Vagina (tissue), 2 donors: ENCODE data around the gene KCNJ18. TPM values are rescaled to one million over a fixed set of nuclear protein-coding genes. Genes with fewer than 3 reads are reported as not detected.
A peak's percentile ranks its signal among the peaks of the same experiment; 100 is the strongest.
"Not testable (repeated sequence)": the region's sequence is repeated elsewhere in the genome, so short reads cannot be mapped to it uniquely, and the experiment has no call there.

Source experiments
- DNase-seq, 2 donors: peaks; one replicate each; pipeline ENCODE4 v3.0.0-alpha.2; 2017; ENCODE audit errors: extremely low spot score in 2 of 2
- H3K27ac ChIP-seq: fragments of 200-600 bp; sonication (generic); one replicate; pipeline ENCODE4 v1.5.1; 2019
- H3K27me3 ChIP-seq: fragments of 200-600 bp; sonication (generic); one replicate; pipeline ENCODE4 v1.5.1; 2019
- H3K36me3 ChIP-seq, 2 donors: fragments of 200-600 bp; sonication (generic); one replicate each; pipeline ENCODE4 v1.5.1; 2017 to 2019
- H3K4me1 ChIP-seq: fragments of 200-600 bp; sonication (generic); one replicate; pipeline ENCODE4 v1.5.1; 2019
- H3K4me3 ChIP-seq, 2 donors: fragments of 200-600 bp; sonication (generic); 1 replicate in 1 of 2; 2 replicates in 1 of 2; pipeline ENCODE4 v1.5.1; 2016 to 2019
- H3K9me3 ChIP-seq: fragments of 200-600 bp; sonication (generic); one replicate; pipeline ENCODE4 v1.5.1; 2019
- intact Hi-C: fragments of 100-400 bp; cut with DNase I; formaldehyde crosslinking; loops from one replicate; pipeline ENCODE4 v1.15.1; 2023
- total RNA-seq: library from RNA; depleted of rRNA; stranded (reverse); fragments of >200 nt; gene quantifications from one replicate; pipeline ENCODE4 v1.2.3, GENCODE V29; 2016

The KCNJ18 gene
- total RNA-seq, 1 donor from 2014 or later = not detected

GRCh38 chr17:21724216-21725006, 32.1 kb downstream of the KCNJ18 start:
- H3K4me1 ChIP-seq, H3K36me3 ChIP-seq, H3K9me3 ChIP-seq, H3K27me3 ChIP-seq, DNase-seq, H3K27ac ChIP-seq, intact Hi-C loops, H3K4me3 ChIP-seq: not testable (repeated sequence)

- H3K9me3 ChIP-seq, H3K4me3 ChIP-seq, H3K36me3 ChIP-seq, H3K27me3 ChIP-seq, H3K4me1 ChIP-seq, H3K27ac ChIP-seq, intact Hi-C loops: not testable (repeated sequence)
- peak in 1 of 2 donors; percentile 84 for DNase-seq
Observed at GRCh38 chr17:21731076-21731475, 38.8 kb downstream of the KCNJ18 start.

- intact Hi-C loops, H3K4me1 ChIP-seq, H3K27ac ChIP-seq, DNase-seq, H3K27me3 ChIP-seq, H3K4me3 ChIP-seq, H3K9me3 ChIP-seq, H3K36me3 ChIP-seq: not testable (repeated sequence)
Observed at GRCh38 chr17:21733931-21734330, 41.6 kb downstream of the KCNJ18 start.

GRCh38 chr17:21735814-21736213, 43.5 kb downstream of the KCNJ18 start:
- H3K27ac ChIP-seq, H3K4me3 ChIP-seq, H3K4me1 ChIP-seq, H3K27me3 ChIP-seq, DNase-seq, intact Hi-C loops, H3K9me3 ChIP-seq, H3K36me3 ChIP-seq: not testable (repeated sequence)

- intact Hi-C loops, H3K27me3 ChIP-seq, H3K27ac ChIP-seq, H3K4me1 ChIP-seq, H3K36me3 ChIP-seq, H3K4me3 ChIP-seq, H3K9me3 ChIP-seq: not testable (repeated sequence)
- peak in 1 of 2 donors; percentile 62 for DNase-seq
Observed at GRCh38 chr17:21737015-21737580, 44.8 kb downstream of the KCNJ18 start.

GRCh38 chr17:21738241-21738640, 45.9 kb downstream of the KCNJ18 start:
- intact Hi-C loops, DNase-seq, H3K4me3 ChIP-seq, H3K9me3 ChIP-seq, H3K4me1 ChIP-seq, H3K27me3 ChIP-seq, H3K27ac ChIP-seq, H3K36me3 ChIP-seq: not testable (repeated sequence)

GRCh38 chr17:21738877-21739474, 46.7 kb downstream of the KCNJ18 start:
- H3K4me3 ChIP-seq, H3K4me1 ChIP-seq, intact Hi-C loops, H3K9me3 ChIP-seq, H3K27ac ChIP-seq, H3K27me3 ChIP-seq, DNase-seq, H3K36me3 ChIP-seq: not testable (repeated sequence)

- intact Hi-C loops, H3K9me3 ChIP-seq: not testable (repeated sequence)
Observed at GRCh38 chr17:21739485-21739884, 47.2 kb downstream of the KCNJ18 start.

GRCh38 chr17:21740836-21741235, 48.5 kb downstream of the KCNJ18 start:
- H3K4me1 ChIP-seq, H3K4me3 ChIP-seq, H3K27ac ChIP-seq, H3K36me3 ChIP-seq, intact Hi-C loops, H3K9me3 ChIP-seq, H3K27me3 ChIP-seq: not testable (repeated sequence)
- DNase-seq = peak in 1 of 2 donors; percentile 27

More at GRCh38 chr17:21739485-21739884, 47.2 kb downstream of the KCNJ18 start:
- not testable (repeated sequence) for H3K36me3 ChIP-seq, DNase-seq, H3K27me3 ChIP-seq, H3K4me1 ChIP-seq, H3K4me3 ChIP-seq, H3K27ac ChIP-seq

- H3K27ac ChIP-seq, H3K9me3 ChIP-seq, intact Hi-C loops, H3K4me3 ChIP-seq, DNase-seq, H3K27me3 ChIP-seq, H3K36me3 ChIP-seq, H3K4me1 ChIP-seq: not testable (repeated sequence)
Observed at GRCh38 chr17:21741520-21741919, 49.2 kb downstream of the KCNJ18 start.
